GM19468 (cell line): ENCODE data around the gene CIPC.
A peak's percentile ranks its signal among the peaks of the same experiment; 100 is the strongest.

Experiments
- ATAC-seq: cut with Tn5 transposase; IDR thresholded peaks from one replicate; pipeline ENCODE4 v1.9.1; 2021; ENCODE audit warnings: mild to moderate bottlenecking, moderate library complexity, moderate number of reproducible peaks; ENCODE audit not compliant: unreplicated experiment; ENCODE audit errors: extremely low read depth

Gene CIPC

GRCh38 chr14:77099425-77100167 is 1.5 kb downstream of the CIPC start:
- ATAC-seq = no peak

GRCh38 chr14:77100961-77101360 is 2.9 kb downstream of the CIPC start:
- ATAC-seq = no peak

GRCh38 chr14:77102154-77102553 is 4.1 kb downstream of the CIPC start:
- ATAC-seq = no peak

GRCh38 chr14:77103475-77103874 is 5.4 kb downstream of the CIPC start:
- no peak for ATAC-seq

- ATAC-seq = no peak
Measured at GRCh38 chr14:77103951-77104350, 5.9 kb downstream of the CIPC start.

- ATAC-seq = no peak
Measured at GRCh38 chr14:77104393-77104792, 6.3 kb downstream of the CIPC start.

GRCh38 chr14:77105145-77105939 is 7.3 kb downstream of the CIPC start:
- ATAC-seq = no peak

GRCh38 chr14:77106666-77107065 is 8.6 kb downstream of the CIPC start:
- no peak for ATAC-seq

GRCh38 chr14:77107228-77107627 is 9.2 kb downstream of the CIPC start:
- no peak for ATAC-seq

GRCh38 chr14:77108753-77109152 is 10.7 kb downstream of the CIPC start:
- ATAC-seq = no peak

GRCh38 chr14:77109656-77110055 is 11.6 kb downstream of the CIPC start:
- ATAC-seq = no peak

- no peak for ATAC-seq
Measured at GRCh38 chr14:77110286-77110685, 12.2 kb downstream of the CIPC start.

GRCh38 chr14:77111021-77111420 is 13.0 kb downstream of the CIPC start:
- ATAC-seq = no peak

- ATAC-seq = no peak
Measured at GRCh38 chr14:77113644-77114043, 15.6 kb downstream of the CIPC start.

GRCh38 chr14:77114609-77115008 is 16.6 kb downstream of the CIPC start:
- no peak for ATAC-seq

GRCh38 chr14:77116172-77116817 is 18.2 kb downstream of the CIPC start:
- ATAC-seq = no peak

GRCh38 chr14:77119851-77120250 is 21.8 kb downstream of the CIPC start:
- no peak for ATAC-seq

GRCh38 chr14:77120771-77121743 is 23.0 kb downstream of the CIPC start:
- peak; percentile 74 for ATAC-seq

GRCh38 chr14:77122526-77123125 is 24.6 kb downstream of the CIPC start:
- ATAC-seq = no peak
